ENCODE data around the gene ATP10B.

Gene ATP10B

DNA sequence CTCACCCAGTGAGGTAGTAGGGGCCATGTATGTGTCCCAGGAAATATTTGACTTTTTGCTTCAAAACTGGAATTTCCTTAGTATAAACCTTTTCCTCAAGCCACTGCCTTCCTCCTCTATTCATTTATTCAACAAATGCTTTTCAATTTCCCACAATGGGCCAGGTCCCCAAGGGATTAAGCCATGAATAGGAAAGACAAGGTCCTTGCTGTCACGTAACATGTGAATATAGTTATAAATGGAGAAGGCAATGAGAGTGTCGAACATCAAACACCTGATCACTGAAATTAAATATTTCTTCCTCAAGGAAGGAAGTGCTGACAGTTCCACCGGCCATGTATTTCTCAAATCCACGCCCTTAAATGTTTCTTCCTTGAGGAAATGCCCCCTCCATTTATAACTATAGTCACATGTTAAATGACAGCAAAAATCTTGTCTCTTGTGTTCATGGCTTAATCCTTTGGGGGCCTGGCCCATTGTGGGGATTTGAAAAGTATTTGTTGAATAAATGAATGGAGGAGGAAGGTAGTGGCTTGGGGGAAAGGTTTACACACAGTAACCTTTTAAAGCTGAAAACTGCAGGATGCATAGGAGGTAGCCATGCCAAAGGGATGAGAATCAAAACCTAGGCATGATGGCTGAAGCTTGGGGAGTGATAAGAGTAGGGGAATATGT lies 284.8 kb downstream of the ATP10B start:
- Histone ChIP-seq H2AFZ (ENCODE audit: low read depth, low read length) (no peak overlapping the region), H3K4me1 (ENCODE audit: insufficient read depth, low read length) (no peaks in the 10 kb centered on the region), H3K27ac (ENCODE audit: low read length) (no peak overlapping the region), H4K20me1 (ENCODE audit: insufficient read depth, low read length) (no peaks in the 10 kb centered on the region), H3K79me2 (ENCODE audit: insufficient read depth, low read length) (no peaks in the 10 kb centered on the region), H3K9me3 (ENCODE audit: insufficient read depth, low read length, severe bottlenecking) (no peaks in the 10 kb centered on the region), H3K36me3 (ENCODE audit: insufficient read depth, low read length) (no peaks in the 10 kb centered on the region), H3K9ac (ENCODE audit: low read depth, low read length) (no peak overlapping the region), H3K4me3 (ENCODE audit: low read depth in 1 of 2, low read length in 2 of 2) (no peak overlapping the region), H3K4me2 (ENCODE audit: insufficient read depth, low read length) (no peak overlapping the region), H3K27me3 (ENCODE audit: insufficient read depth, low read length, poor library complexity) (no peaks in the 10 kb centered on the region)
- ATAC-seq (ENCODE audit: insufficient read depth, low read depth) (no peak), DNase-seq (no peak)
- TF ChIP-seq, protein P1, sequence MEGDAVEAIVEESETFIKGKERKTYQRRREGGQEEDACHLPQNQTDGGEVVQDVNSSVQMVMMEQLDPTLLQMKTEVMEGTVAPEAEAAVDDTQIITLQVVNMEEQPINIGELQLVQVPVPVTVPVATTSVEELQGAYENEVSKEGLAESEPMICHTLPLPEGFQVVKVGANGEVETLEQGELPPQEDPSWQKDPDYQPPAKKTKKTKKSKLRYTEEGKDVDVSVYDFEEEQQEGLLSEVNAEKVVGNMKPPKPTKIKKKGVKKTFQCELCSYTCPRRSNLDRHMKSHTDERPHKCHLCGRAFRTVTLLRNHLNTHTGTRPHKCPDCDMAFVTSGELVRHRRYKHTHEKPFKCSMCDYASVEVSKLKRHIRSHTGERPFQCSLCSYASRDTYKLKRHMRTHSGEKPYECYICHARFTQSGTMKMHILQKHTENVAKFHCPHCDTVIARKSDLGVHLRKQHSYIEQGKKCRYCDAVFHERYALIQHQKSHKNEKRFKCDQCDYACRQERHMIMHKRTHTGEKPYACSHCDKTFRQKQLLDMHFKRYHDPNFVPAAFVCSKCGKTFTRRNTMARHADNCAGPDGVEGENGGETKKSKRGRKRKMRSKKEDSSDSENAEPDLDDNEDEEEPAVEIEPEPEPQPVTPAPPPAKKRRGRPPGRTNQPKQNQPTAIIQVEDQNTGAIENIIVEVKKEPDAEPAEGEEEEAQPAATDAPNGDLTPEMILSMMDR (IDR thresholded peaks at IDR 0.05; ENCODE audit: borderline replicate concordance, extremely low read depth, low read length, poor library complexity, severe bottlenecking), result no peak
- no peak for TF ChIP-seq EZH2 (IDR thresholded peaks at IDR 0.05; ENCODE audit: borderline replicate concordance, low read depth, low read length, severe bottlenecking)

DNA sequence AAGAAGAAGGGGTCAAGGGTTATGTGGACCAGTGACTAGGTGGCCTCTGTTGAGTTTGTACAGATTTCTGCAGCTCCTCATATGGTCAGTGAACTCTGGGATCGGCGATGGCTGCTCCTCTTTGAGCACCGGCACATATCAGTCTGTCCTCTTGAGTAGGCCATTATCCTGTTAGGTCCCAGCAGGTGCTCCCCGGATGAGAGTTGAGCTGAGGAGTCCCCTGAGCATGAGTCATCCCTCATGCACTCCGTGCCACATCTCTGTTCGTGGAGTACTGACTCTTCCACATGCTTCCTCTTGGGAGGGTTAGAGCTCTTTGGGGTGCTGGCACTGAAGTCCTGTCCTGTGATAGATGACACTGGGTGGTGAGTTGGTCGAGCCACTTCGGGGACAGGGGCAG lies 286.6 kb downstream of the ATP10B start:
- Histone ChIP-seq H3K4me1 (ENCODE audit: insufficient read depth, low read length) (no peaks in the 10 kb centered on the region), H3K27ac (ENCODE audit: low read length) (no peak overlapping the region), H2AFZ (ENCODE audit: low read depth, low read length) (no peak overlapping the region), H3K27me3 (ENCODE audit: insufficient read depth, low read length, poor library complexity) (no peaks in the 10 kb centered on the region), H3K36me3 (ENCODE audit: insufficient read depth, low read length) (no peaks in the 10 kb centered on the region), H4K20me1 (ENCODE audit: insufficient read depth, low read length) (no peaks in the 10 kb centered on the region), H3K4me3 (ENCODE audit: low read depth in 1 of 2, low read length in 2 of 2) (no peak overlapping the region), H3K79me2 (ENCODE audit: insufficient read depth, low read length) (no peaks in the 10 kb centered on the region), H3K9ac (ENCODE audit: low read depth, low read length) (no peak overlapping the region), H3K9me3 (ENCODE audit: insufficient read depth, low read length, severe bottlenecking) (no peaks in the 10 kb centered on the region), H3K4me2 (ENCODE audit: insufficient read depth, low read length) (no peak overlapping the region)
- TF ChIP-seq EZH2 (IDR thresholded peaks at IDR 0.05; ENCODE audit: borderline replicate concordance, low read depth, low read length, severe bottlenecking), result no peak
- TF ChIP-seq, protein P1 (IDR thresholded peaks at IDR 0.05; ENCODE audit: borderline replicate concordance, extremely low read depth, low read length, poor library complexity, severe bottlenecking), result no peak
- ATAC-seq (ENCODE audit: insufficient read depth, low read depth) (no peak), DNase-seq (no peak)

DNA sequence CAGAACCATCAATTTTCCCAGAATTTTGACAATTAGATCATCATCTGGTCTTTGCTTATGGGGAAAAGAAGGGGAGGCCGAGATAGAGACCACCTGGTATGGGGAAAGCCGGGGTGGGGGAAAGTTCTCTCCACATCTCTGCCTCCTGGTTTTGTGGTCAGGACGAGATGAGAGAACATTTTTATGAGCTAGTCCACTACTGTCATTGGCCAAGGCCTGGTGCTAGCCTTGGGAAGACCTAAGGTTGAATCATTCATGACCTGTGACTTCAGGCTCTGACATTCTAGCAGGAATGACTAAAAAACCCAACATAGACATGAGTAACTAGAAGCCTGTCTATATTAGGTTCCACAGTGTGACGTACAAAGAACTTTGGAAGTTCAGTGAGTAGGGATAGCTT lies 295.2 kb downstream of the ATP10B start:
- Histone ChIP-seq H3K27me3 (ENCODE audit: insufficient read depth, low read length, poor library complexity) (no peaks in the 10 kb centered on the region), H3K79me2 (ENCODE audit: insufficient read depth, low read length) (no peaks in the 10 kb centered on the region), H3K9ac (ENCODE audit: low read depth, low read length) (no peak overlapping the region), H4K20me1 (ENCODE audit: insufficient read depth, low read length) (no peaks in the 10 kb centered on the region), H3K36me3 (ENCODE audit: insufficient read depth, low read length) (no peaks in the 10 kb centered on the region), H3K4me1 (ENCODE audit: insufficient read depth, low read length) (no peaks in the 10 kb centered on the region), H3K4me2 (ENCODE audit: insufficient read depth, low read length) (no peak overlapping the region), H2AFZ (ENCODE audit: low read depth, low read length) (no peak overlapping the region), H3K4me3 (ENCODE audit: low read depth in 1 of 2, low read length in 2 of 2) (no peak overlapping the region), H3K9me3 (ENCODE audit: insufficient read depth, low read length, severe bottlenecking) (no peaks in the 10 kb centered on the region), H3K27ac (ENCODE audit: low read length) (no peak overlapping the region)
- TF ChIP-seq, protein P1 (IDR thresholded peaks at IDR 0.05; ENCODE audit: borderline replicate concordance, extremely low read depth, low read length, poor library complexity, severe bottlenecking), result no peak
- no peak for ATAC-seq (ENCODE audit: insufficient read depth, low read depth)
- DNase-seq, result no peak

Measured in DND-41 (cell line).